Stimulated activated CD4-positive, alpha-beta T cell treated with anti-CD3 and anti-CD28 coated beads, Interleukin-4, amount 100 ng/mL, for 24 hours (primary cell): ENCODE results near the gene TLR8.

ENCODE experiments used
- DNase-seq: peaks from one replicate; pipeline ENCODE4 v3.0.0-alpha.2; 2020

TLR8 gene

DNA sequence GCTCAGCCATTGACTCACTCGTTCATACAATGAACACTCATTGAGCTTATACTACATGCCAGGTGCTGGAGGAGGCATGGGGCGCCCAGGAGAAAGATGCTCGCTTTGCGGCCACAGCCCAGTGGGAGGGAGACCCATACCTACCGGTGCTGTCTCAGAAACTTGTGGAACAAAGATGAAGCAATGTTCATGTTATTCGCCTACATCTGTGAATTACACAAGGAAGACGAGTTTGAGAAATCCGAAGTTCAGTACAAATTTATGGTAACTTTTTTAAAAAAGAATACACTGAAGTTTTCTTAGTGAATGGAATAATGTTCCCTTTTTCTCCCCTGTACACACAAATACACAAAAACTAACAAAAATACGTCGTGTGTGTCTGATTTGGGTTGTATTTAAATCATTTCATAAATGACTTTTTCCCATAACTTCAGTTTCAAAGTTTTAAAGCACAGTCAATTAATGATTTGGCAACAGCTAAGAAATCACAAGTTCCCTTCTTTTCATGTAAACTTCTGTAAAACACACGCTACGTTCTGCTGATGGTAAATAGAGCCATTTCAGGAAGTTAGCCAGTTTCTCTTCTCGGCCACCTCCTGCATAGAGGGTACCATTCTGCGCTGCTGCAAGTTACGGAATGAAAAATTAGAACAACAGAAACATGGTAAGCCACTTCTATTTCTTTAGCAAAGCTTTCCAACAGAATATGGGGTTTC, at the start of gene TLR8:
TSS of gene TLR8 (plus strand) at position 575 of the 716 bp plus-strand sequence. CDS start at position 662, 87 bp downstream.
- no peak for DNase-seq

DNA sequence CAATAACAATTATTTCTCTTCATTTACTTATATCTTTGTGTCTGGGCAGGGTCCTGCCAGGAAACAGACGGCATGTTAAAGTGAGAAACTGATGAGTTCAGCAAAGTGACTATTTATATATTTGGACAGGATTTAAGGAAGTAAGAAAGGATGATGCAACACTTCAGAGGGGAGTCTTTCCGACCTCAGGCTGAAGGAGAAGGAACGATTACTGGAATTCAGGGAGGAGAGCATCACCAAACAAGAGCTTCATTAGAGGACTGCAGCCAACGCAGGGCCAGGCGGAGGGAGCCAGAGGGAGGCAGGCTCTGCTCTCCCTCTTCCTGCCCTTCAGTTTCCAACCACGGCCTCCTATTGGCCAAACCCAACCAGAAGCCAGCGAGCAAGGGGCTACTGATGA, 41.1 kb upstream of the TLR8 start:
- no peak for DNase-seq

- no peak for DNase-seq
Observed at GRCh38 chrX:12866451-12867377, 39.7 kb upstream of the TLR8 start, which contains the start of gene TLR7. Gene TLR7 (plus strand): TSS chrX:12867072. CDS start chrX:12867579, 507 bp downstream.

- no peak for DNase-seq
Observed at GRCh38 chrX:12867685-12868084, 38.7 kb upstream of the TLR8 start.

DNA sequence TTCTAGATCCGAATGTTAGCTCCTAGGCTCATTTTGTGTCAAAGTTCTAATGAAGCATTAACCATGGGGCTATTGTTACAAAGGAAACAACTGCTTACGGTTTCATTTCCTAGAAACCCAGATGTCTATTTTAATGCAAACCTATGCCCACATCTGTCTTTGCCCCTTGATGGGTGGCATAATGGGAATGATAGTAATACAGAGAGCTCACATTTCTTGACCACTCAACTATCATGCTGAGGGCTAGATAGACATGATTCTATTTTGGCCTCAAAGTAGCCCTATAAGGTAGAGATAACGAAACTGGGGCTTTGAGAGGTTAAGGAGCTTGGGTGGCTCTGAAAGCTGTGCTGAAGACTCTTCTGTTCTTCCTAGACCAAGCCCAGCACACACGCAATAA, 37.7 kb upstream of the TLR8 start:
- DNase-seq, result no peak

- DNase-seq, result no peak
Observed at GRCh38 chrX:12871257-12871656, 35.2 kb upstream of the TLR8 start.

- no peak for DNase-seq
Observed at GRCh38 chrX:12872741-12873140, 33.7 kb upstream of the TLR8 start.

DNA sequence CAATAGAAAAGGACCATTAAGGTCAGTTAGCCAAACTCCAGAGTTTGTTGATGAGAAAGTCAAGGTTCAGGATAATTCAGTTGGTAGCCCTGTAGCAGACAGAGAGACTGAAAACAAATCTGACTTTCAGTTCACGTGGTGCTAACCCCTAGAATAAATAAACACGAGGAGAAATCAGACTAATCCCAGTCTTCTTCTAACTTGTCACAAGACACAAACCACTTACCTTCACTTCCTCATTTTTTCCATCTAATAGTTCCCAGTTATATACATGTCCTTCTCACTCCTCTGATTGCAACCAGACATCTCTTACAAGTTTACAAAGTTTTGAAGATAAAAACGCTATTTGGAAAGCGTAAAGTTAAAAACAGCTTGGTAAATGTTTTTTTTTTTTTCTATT, 31.8 kb upstream of the TLR8 start:
- DNase-seq, result no peak

GRCh38 chrX:12877386-12877785, 29.0 kb upstream of the TLR8 start:
- no peak for DNase-seq

- no peak for DNase-seq
Observed at GRCh38 chrX:12878536-12878935, 27.9 kb upstream of the TLR8 start.

GRCh38 chrX:12881914-12882313, 24.5 kb upstream of the TLR8 start:
- DNase-seq, result no peak

GRCh38 chrX:12885508-12885907, 20.9 kb upstream of the TLR8 start:
- DNase-seq, result no peak

GRCh38 chrX:12886545-12886944, 19.9 kb upstream of the TLR8 start:
- no peak for DNase-seq

DNA sequence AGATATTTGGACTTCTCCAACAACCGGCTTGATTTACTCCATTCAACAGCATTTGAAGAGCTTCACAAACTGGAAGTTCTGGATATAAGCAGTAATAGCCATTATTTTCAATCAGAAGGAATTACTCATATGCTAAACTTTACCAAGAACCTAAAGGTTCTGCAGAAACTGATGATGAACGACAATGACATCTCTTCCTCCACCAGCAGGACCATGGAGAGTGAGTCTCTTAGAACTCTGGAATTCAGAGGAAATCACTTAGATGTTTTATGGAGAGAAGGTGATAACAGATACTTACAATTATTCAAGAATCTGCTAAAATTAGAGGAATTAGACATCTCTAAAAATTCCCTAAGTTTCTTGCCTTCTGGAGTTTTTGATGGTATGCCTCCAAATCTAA, 19.3 kb upstream of the TLR8 start:
- no peak for DNase-seq

DNA sequence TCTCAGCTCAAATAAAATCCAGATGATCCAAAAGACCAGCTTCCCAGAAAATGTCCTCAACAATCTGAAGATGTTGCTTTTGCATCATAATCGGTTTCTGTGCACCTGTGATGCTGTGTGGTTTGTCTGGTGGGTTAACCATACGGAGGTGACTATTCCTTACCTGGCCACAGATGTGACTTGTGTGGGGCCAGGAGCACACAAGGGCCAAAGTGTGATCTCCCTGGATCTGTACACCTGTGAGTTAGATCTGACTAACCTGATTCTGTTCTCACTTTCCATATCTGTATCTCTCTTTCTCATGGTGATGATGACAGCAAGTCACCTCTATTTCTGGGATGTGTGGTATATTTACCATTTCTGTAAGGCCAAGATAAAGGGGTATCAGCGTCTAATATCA, 18.7 kb upstream of the TLR8 start:
- DNase-seq, result no peak

GRCh38 chrX:12890467-12890866, 16.0 kb upstream of the TLR8 start:
- DNase-seq, result no peak

- DNase-seq, result no peak
Observed at GRCh38 chrX:12891171-12891570, 15.2 kb upstream of the TLR8 start.

DNA sequence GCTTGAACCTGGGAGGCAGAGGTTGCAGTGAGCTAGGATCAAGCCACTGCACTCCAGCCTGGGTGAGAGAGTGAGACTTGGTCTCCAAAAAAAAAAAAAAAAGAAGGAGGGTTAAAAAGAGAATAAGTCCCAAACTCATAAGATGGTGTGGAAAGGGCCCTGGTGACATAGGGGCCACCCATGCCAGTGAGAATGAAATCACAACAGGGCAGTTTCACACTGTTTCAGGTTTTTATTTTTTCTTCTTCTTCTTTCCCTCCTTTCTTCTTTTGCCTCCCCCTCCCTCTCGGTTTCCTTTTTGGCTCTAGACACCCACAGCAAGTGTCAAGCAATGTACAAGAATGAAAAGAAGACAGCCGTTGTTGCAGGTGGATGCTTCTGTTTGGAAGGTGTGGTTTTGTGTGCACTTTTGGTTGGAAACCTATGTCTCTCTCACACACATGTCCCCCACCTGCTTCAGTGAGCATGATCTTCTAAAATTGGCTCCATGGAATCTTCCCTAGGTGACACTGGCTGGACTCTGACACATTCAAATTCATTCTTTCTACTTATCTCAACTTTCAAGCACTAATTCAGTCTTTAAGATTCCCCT, 14.4 kb upstream of the TLR8 start:
- no peak for DNase-seq

- no peak for DNase-seq
Observed at GRCh38 chrX:12892716-12893115, 13.7 kb upstream of the TLR8 start.

GRCh38 chrX:12894074-12895030, 12.1 kb upstream of the TLR8 start:
- DNase-seq, result peak; percentile 29

DNA sequence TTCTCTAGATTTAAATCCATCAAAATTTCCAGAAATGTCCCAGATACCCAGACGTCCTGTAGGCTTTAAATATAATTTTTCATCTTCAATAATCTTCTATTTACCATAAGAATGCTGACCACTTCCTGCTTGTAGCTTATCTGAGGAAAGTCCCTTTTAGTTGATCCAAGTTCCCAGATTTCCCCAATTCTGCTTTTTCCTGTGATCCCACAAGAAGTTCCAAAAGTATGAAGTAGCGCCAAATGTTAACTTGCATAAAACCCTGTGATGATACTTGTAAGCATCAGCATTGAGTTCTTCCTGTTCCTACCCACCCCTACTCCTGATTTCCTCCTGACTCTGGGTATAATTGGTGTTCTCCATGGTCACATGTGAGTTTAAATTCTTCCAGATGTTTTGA, 10.6 kb upstream of the TLR8 start:
- DNase-seq, result no peak

- DNase-seq, result no peak
Observed at GRCh38 chrX:12896935-12897334, 9.5 kb upstream of the TLR8 start.
